ENCODE data around the gene KIF5B. TPM values are rescaled to one million over a fixed set of nuclear protein-coding genes. Genes with fewer than 3 reads are reported as not detected.
"Not testable (repeated sequence)": the region's sequence is repeated elsewhere in the genome, so short reads cannot be mapped to it uniquely, and the experiment has no call there.

The KIF5B gene
- total RNA-seq, 4 donors from 2014 or later, result 83.6 to 115 (median 92.1) TPM

- Histone ChIP-seq H3K27ac (no peak overlapping the region), H3K27me3 (no peaks in the 10 kb centered on the region), H3K4me3 (replicated peaks in 1 of 3) (no peak overlapping the region), H3K4me1 (no peaks in the 10 kb centered on the region), H3K9me3 (no peaks in the 10 kb centered on the region), H3K36me3 (no peaks in the 10 kb centered on the region)
- TF ChIP-seq CTCF (IDR thresholded peaks at IDR 0.05) (no peak), POLR2A (IDR thresholded peaks at IDR 0.05) (no peak)
- 78 to 80% methylated on average over 6 of the region's 6 CpGs for WGBS, 2 donors
- DNase-seq, result no peak
- intact Hi-C loops (cut with DNase I), result no loop called here
These were observed 61.3 kb downstream of the KIF5B start for GRCh38 chr10:31994926-31995325.

GRCh38 chr10:31990937-31991336 lies 65.3 kb downstream of the KIF5B start:
- TF ChIP-seq POLR2A (IDR thresholded peaks at IDR 0.05) (no peak), CTCF (IDR thresholded peaks at IDR 0.05) (no peak)
- Histone ChIP-seq H3K27ac (no peak overlapping the region), H3K9me3 (no peaks in the 10 kb centered on the region), H3K36me3 (no peaks in the 10 kb centered on the region), H3K27me3 (no peaks in the 10 kb centered on the region), H3K4me3 (replicated peaks in 1 of 3) (no peak overlapping the region), H3K4me1 (no peaks in the 10 kb centered on the region)
- intact Hi-C loops (cut with DNase I), result no loop called here
- DNase-seq, result no peak

- H3K27me3 ChIP-seq; DNase-seq; H3K4me1 ChIP-seq; H3K4me3 ChIP-seq (replicated peaks in 1 of 3); H3K27ac ChIP-seq; H3K9me3 ChIP-seq; H3K36me3 ChIP-seq; intact Hi-C loops (cut with DNase I): not testable (repeated sequence)
- WGBS, 2 donors, result 82 to 85% methylated on average over 1 of the region's 1 CpG
These were observed 68.4 kb downstream of the KIF5B start for GRCh38 chr10:31987786-31988185.

- Histone ChIP-seq H3K27me3 (no peaks in the 10 kb centered on the region), H3K4me1 (no peaks in the 10 kb centered on the region), H3K36me3 (no peaks in the 10 kb centered on the region), H3K27ac (no peak overlapping the region), H3K4me3 (replicated peaks in 1 of 3) (no peak overlapping the region), H3K9me3 (no peaks in the 10 kb centered on the region)
- intact Hi-C loops (cut with DNase I), result no loop called here
- no peak for TF ChIP-seq CTCF (IDR thresholded peaks at IDR 0.05)
- TF ChIP-seq POLR2A (IDR thresholded peaks at IDR 0.05), result no peak
- WGBS, 2 donors, result 80% methylated on average over 2 of the region's 2 CpGs
- no peak for DNase-seq
These were observed 74.1 kb downstream of the KIF5B start for GRCh38 chr10:31982111-31982510.

- Histone ChIP-seq H3K36me3 (no peaks in the 10 kb centered on the region), H3K4me3 (replicated peaks in 1 of 3) (no peak overlapping the region), H3K27me3 (no peaks in the 10 kb centered on the region), H3K4me1 (no peaks in the 10 kb centered on the region), H3K27ac (no peak overlapping the region), H3K9me3 (no peaks in the 10 kb centered on the region)
- DNase-seq, result no peak
- intact Hi-C loops (cut with DNase I), result no loop called here
- WGBS, 2 donors, result 95 to 98% methylated on average over 4 of the region's 4 CpGs
- TF ChIP-seq POLR2A (IDR thresholded peaks at IDR 0.05) (no peak), CTCF (IDR thresholded peaks at IDR 0.05) (no peak)
These were observed 75.8 kb downstream of the KIF5B start for GRCh38 chr10:31980471-31980870.

GRCh38 chr10:31979071-31979470 lies 77.2 kb downstream of the KIF5B start:
- H3K4me1 ChIP-seq; H3K9me3 ChIP-seq; H3K27ac ChIP-seq; H3K4me3 ChIP-seq (replicated peaks in 1 of 3); H3K27me3 ChIP-seq; H3K36me3 ChIP-seq; intact Hi-C loops (cut with DNase I); DNase-seq: not testable (repeated sequence)
- WGBS, 2 donors, result 89 to 91% methylated on average over 6 to 8 of the region's 19 CpGs

Measured in thyroid gland (tissue), 4 donors.